ENCODE results near the gene LUZP1. TPM values are rescaled to one million over a fixed set of nuclear protein-coding genes. Genes with fewer than 3 reads are reported as not detected.
A peak's percentile ranks its signal among the peaks of the same experiment; 100 is the strongest.
"Not testable (repeated sequence)": the region's sequence is repeated elsewhere in the genome, so short reads cannot be mapped to it uniquely, and the experiment has no call there.

LUZP1 gene
- total RNA-seq = 54.3 and 69.6 TPM in 2 replicates

DNA sequence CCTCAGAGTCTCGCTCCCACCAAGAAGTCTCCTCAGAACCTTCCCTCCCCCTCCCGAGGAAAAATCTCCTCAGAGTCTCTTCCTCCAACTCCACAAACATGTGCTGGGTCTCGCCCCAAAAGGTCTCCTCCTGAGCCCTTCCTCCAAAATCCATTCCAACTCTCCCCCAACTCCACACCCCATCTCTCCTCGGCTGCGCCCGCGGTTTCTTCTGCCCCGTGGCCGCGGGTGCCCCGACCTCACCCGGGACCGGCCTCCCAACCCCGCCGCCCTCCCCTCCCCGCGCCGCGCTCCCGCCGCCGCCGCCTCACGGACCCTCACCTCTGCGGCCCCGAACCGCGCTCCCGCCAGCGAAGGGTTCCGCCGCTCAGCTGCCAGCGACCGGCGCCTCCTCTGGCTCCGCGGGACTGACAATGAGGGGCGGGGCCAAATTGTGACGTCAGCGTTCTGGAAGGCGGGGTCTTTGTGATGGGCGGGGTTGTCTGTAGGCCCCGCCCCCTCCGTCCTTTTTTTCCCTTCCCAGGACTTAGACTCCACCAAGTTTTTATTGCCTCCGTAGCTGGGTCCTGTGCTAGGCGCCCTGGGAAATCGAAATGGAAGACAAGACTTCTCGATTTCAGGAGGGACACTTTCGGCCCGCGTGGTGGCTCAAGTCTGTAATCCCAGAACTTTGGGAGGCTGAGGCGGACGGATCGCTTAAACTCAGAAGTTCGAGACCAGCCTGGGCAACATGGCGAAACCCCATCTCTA lies at the start of gene LUZP1:
LUZP1 (minus strand) TSS at position 412 of the 750 bp plus-strand sequence.
- peak; percentile 66 for DNase-seq (ENCODE audit: low read depth, low spot score)

DNA sequence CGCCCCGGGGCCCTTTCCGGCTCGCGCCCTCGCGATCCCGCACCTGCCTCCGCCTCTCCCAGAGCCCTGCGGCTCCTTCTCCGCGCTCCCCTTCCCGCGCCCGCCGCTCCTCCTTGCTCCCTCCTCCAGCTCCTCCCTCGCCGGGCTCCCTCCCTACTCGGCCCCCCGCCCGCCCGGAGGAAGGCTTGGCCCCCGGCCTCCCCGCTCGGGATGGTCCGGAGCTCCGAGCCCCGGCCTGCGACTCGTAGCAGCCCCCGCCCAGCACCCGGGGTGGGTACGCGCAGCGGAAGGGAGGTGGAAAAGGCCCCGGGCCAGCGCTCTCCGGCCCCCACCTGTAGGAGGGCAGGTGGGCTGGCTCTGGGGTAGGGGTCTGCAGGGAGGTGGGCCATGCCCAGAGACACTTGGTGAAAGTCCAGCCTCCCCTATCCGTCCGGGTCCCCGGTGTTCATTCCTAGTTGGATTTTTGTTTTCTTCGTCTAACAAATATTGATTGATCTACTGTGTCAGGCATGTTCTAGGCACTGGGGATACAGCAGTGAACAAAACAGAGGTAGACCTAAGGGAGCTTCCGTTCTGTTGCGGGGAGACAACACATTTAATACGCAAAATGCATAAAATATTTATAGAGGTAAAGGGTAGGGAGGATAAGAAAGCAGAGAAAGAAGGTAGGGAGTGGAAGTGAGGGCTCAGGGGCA lies 48.9 kb upstream of the LUZP1 start, which contains the start of gene HTR1D:
HTR1D (minus strand) TSS at position 82 of the 695 bp plus-strand sequence. CDS start 23,283 bp downstream, outside the sequence.
- DNase-seq (ENCODE audit: low read depth, low spot score) = no peak

DNA sequence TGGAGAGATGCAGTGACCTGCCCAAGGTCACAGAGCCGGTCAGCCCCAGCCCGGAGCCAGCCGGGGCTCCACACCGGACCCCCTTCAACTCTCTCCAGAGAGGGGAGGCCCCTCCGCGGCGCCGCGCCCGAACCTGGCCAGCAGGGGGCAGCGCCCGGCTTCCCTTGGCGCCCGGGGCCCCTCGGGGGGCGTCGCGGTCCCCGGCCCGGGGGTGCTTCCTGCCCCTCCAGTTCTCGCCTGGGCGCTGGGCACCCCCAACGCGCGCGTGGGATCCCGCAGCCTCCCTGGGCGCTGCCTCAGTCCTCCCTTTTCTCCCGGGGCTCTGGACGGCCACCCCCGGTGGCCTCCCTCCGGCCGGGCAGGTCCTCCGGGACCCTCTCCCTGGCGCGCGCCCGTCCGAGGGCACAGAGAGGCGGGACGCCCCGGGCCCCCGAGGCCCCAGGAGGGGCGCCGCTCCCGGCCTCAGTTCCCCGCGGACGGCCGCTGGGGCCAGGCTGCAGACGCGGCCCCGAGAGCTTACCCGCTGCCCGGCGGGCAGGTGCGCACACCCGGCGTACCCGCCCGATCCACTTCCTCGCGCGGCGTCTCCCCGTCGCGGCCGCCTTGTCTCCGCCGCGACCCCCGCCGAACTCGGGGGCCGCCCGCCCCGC lies 48.2 kb upstream of the LUZP1 start:
- DNase-seq (ENCODE audit: low read depth, low spot score) = no peak

GRCh38 chr1:23215751-23216449 lies 47.2 kb upstream of the LUZP1 start:
- no peak for DNase-seq (ENCODE audit: low read depth, low spot score)

DNA sequence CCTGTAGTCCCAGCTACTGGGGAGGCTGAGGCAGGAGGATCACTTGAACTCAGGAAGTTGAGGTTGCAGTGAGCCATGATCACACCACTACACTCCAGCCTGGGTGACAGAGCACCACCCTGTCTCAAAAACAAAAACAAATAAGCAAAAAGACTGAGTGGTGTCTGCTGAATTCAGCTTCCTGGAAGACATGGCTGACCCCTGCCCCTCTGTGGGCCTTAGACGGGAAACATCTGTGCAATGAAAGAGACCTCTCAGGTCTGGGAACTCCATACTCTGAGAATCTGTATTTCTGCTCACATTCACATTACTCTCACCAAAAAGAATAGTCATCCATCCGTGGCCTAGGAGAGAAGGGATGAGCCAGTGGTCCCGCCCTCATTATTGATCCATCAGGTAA lies 46.6 kb upstream of the LUZP1 start:
- DNase-seq (ENCODE audit: low read depth, low spot score) = no peak

GRCh38 chr1:23214640-23215039 lies 46.0 kb upstream of the LUZP1 start:
- DNase-seq (ENCODE audit: low read depth, low spot score) = no peak

- DNase-seq (ENCODE audit: low read depth, low spot score) = no peak
These were observed 43.3 kb upstream of the LUZP1 start for GRCh38 chr1:23211955-23212354.

- DNase-seq (ENCODE audit: low read depth, low spot score) = no peak
These were observed 42.3 kb upstream of the LUZP1 start for GRCh38 chr1:23210963-23211362.

DNA sequence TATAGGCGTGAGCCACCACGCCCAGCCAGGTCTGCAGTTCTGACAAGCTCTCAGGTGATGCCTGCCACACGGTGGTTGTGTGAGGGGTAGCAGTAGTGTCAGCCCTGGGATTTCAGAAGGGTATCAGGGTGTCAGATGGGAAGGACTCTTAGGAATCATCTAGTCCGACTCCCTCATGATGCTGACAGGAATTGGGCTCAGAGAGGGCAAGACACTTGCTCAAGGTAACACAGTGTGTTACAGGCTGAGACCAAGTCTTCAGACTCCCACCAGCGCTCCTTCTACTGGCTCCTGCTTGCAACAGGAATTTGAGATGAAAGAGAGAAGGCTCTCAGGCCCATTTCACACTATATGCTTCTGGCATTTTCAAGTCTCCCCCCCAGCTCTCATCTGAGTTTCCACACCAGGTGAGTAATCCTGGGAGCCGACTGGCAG lies 41.7 kb upstream of the LUZP1 start:
- DNase-seq (ENCODE audit: low read depth, low spot score) = no peak

GRCh38 chr1:23209770-23210169 lies 41.1 kb upstream of the LUZP1 start:
- DNase-seq (ENCODE audit: low read depth, low spot score) = no peak

DNA sequence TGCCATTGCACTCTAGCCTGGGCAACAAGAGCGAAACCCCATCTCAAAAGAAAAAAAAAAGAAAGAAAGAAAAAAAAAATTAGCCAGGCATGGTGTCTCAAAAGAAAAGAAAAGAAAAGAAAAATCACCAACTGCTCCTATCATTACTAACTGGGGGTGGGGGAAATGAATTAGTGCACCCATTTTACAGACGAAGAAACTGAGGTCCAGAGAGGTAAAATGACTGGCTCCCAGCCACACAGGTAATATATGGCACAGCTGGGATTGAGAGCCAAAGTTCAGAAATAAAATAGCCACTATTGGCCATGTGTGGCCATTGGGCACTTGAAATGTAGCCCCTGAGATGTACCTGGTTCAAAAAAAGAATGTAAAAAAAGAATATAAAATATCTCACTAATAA lies 39.9 kb upstream of the LUZP1 start:
- no peak for DNase-seq (ENCODE audit: low read depth, low spot score)

DNA sequence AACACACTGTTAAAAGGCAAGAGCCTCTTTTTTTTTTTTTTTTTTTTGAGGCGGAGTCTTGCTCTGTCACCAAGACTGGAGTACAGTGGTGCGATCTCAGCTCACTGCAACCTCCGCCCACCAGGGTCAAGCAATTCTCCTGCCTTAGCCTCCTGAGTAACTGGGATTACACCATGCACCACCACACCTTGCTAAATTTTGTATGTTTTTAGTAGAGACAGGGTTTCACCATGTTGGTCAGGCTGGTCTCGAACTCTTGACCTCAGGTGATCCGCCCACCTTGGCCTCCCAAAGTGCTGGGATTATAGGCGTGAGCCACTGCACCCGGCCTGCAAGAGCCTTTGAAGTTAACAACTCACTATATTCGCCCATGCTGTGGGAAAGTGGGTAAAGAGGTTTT lies 39.1 kb upstream of the LUZP1 start:
- not testable (repeated sequence) for DNase-seq (ENCODE audit: low read depth, low spot score)

DNA sequence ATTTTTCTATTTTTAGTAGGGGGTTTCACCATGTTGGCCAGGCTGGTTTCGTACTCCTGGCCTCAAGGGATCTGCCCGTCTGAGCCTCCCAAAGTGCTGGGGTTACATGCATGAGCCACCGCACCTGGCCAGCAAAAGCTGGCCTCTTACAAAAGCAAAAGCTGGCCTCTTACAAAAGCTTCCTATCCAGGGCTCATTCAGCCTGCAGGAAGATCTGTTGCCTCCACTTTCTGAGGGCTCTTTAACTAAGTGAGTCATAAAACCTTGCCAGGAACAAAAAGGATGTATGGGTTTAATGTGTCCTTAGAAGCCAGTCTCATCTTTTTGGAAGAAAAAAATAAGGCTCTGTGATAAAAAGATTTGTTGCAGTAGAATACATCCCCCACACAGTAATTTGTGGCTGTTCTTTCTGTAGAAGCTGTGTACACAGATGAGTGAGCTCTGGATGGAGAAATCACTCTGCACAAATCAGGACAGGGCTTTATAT lies 33.6 kb upstream of the LUZP1 start:
- DNase-seq (ENCODE audit: low read depth, low spot score) = no peak

GRCh38 chr1:23200883-23201282 lies 32.2 kb upstream of the LUZP1 start:
- DNase-seq (ENCODE audit: low read depth, low spot score) = no peak

GRCh38 chr1:23198373-23198772 lies 29.7 kb upstream of the LUZP1 start:
- DNase-seq (ENCODE audit: low read depth, low spot score) = peak; percentile 45

DNA sequence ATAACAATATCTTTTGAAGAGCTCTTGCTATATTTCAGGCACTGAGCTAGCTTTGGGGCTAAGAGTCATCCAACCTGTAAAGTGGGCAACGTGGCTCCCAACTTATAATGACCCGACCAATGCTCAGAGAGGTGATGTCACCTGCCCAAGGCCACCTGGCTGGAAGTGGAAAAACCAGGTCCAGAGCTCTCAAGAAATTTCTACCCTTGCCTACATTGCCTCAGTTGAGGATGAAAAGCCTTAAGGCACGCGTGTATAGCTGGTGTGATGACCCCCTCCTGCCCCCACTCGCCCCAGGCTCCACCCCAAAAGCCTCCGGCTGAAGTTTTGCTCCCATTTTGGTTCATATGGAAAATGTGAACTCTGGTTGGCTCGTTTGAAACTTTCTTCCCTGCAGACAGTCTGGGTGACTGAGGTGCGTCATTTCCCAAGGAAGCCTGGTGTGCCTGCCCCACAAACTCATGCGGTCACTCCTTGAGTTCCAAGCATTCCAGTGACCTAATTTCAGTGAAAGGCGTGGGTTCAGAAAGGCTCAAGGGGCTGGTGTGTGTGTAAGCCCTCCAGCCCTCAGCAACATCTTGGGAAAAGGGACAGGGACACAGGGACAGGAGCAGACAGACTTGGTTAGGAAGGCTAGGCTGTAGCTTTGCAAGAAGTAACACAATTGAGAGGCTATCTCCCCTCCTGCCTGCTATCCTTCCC lies 28.1 kb upstream of the LUZP1 start:
- peak; percentile 90 for DNase-seq (ENCODE audit: low read depth, low spot score)

GRCh38 chr1:23194119-23194984 lies 25.7 kb upstream of the LUZP1 start:
- DNase-seq (ENCODE audit: low read depth, low spot score) = no peak

- no peak for DNase-seq (ENCODE audit: low read depth, low spot score)
These were observed 24.9 kb upstream of the LUZP1 start for GRCh38 chr1:23193391-23194118.

- no peak for DNase-seq (ENCODE audit: low read depth, low spot score)
These were observed 22.5 kb upstream of the LUZP1 start for GRCh38 chr1:23191199-23191598.
